ENCODE data around the gene TINAGL1.

GRCh38 chr1:31584869-31585735 lies 8.8 kb downstream of the TINAGL1 start:
- TF ChIP-seq SIN3A (IDR thresholded peaks at IDR 0.05; ENCODE audit: borderline replicate concordance, insufficient read depth, low read length) (no peak), TAF1 (IDR thresholded peaks at IDR 0.05; ENCODE audit: borderline replicate concordance, insufficient read depth, low read length) (no peak), POLR2AphosphoS5 (IDR thresholded peaks at IDR 0.05; ENCODE audit: low read depth, low read length) (no peak), REST (IDR thresholded peaks at IDR 0.05; ENCODE audit: insufficient read depth in 1 of 2, low read depth in 2 of 2, low read length in 2 of 2) (no peak)
